IMR-90 (cell line): ENCODE results near the gene GIMD1. TPM values are rescaled to one million over a fixed set of nuclear protein-coding genes. Genes with fewer than 3 reads are reported as not detected.

Experiments
- ATAC-seq: fragments of 200-7000 bp; cut with Tn5 transposase; 2 replicates; pipeline ENCODE4 v1.9.1; 2020; ENCODE audit warnings: low read depth, mild to moderate bottlenecking, moderate library complexity
- BruUV-seq: library from RNA; stranded (reverse); fragments of 400-500 nt; replicated peaks from 2 replicates; lab custom pipeline; 2021; lab: Mats Ljungman, UMichigan
- CTCF ChIA-PET: fragments of 300-600 bp; formaldehyde crosslinking; extraction: SDS; loops from one replicate; lab custom pipeline; 2021; ENCODE audit warnings: antibody characterized with exemption; lab: Yijun Ruan, JAX
- POLR2A ChIA-PET: fragments of 300-600 bp; sonication (Branson Sonifier 250); formaldehyde crosslinking; loops from one replicate; lab custom pipeline; 2022; ENCODE audit warnings: antibody characterized with exemption; ENCODE audit not compliant: unreplicated experiment; lab: Charles Lee
- DNase-seq: peaks from one replicate; pipeline ENCODE4 v3.0.0; 2013
- H2AFZ ChIP-seq: replicated peaks from 2 replicates; pipeline ENCODE3; 2013; ENCODE audit warnings: low read length, mild to moderate bottlenecking; ENCODE audit not compliant: poor library complexity
- H2AK5ac ChIP-seq: 2 replicates; pipeline ENCODE4 v1.6.1; 2013; ENCODE audit warnings: low read depth, low read length, inconsistent platforms
- H2AK9ac ChIP-seq: replicated peaks from 2 replicates; pipeline ENCODE3; 2013; ENCODE audit warnings: mild to moderate bottlenecking, low read depth, low read length, moderate library complexity; ENCODE audit not compliant: poor library complexity
- H2BK120ac ChIP-seq: 2 replicates; pipeline ENCODE4 v1.6.1; 2013; ENCODE audit warnings: low read depth, low read length, inconsistent platforms
- H2BK15ac ChIP-seq: 3 replicates; pipeline ENCODE4 v1.6.1; 2013; ENCODE audit warnings: low read depth, low read length, inconsistent platforms
- H2BK20ac ChIP-seq: 2 replicates; pipeline ENCODE4 v1.6.1; 2013; ENCODE audit warnings: low read depth, mild to moderate bottlenecking, inconsistent platforms, low read length, moderate library complexity
- H2BK5ac ChIP-seq: 2 replicates; pipeline ENCODE4 v1.6.1; 2013; ENCODE audit warnings: mild to moderate bottlenecking, low read depth, low read length, inconsistent platforms; ENCODE audit not compliant: poor library complexity, severe bottlenecking
- H3K14ac ChIP-seq: replicated peaks from 2 replicates; pipeline ENCODE4 v1.6.1; 2013; ENCODE audit warnings: low read depth, low read length, inconsistent platforms
- H3K18ac ChIP-seq: 2 replicates; pipeline ENCODE4 v1.6.1; 2013; ENCODE audit warnings: low read depth, low read length, control low read depth
- H3K23ac ChIP-seq: 2 replicates; pipeline ENCODE4 v1.6.1; 2013; ENCODE audit warnings: low read depth, low read length, inconsistent platforms
- H3K27ac ChIP-seq: 2 replicates; pipeline ENCODE4 v1.5.1; 2013; ENCODE audit warnings: mild to moderate bottlenecking, control low read depth, low read length; ENCODE audit not compliant: insufficient read depth
- H3K27me3 ChIP-seq: 2 replicates; pipeline ENCODE4 v1.6.1; 2013; ENCODE audit warnings: low read length; ENCODE audit not compliant: control insufficient read depth, insufficient read depth
- H3K36me3 ChIP-seq: 2 replicates; pipeline ENCODE4 v1.6.1; 2013; ENCODE audit warnings: low read length, mixed read lengths; ENCODE audit not compliant: control insufficient read depth, insufficient read depth
- H3K4ac ChIP-seq: 2 replicates; pipeline ENCODE4 v1.6.1; 2013; ENCODE audit warnings: low read depth, low read length, inconsistent platforms
- H3K4me1 ChIP-seq: 2 replicates; pipeline ENCODE4 v1.6.1; 2013; ENCODE audit warnings: low read length, mixed read lengths; ENCODE audit not compliant: control insufficient read depth, insufficient read depth
- H3K4me2 ChIP-seq: 2 replicates; pipeline ENCODE4 v1.6.1; 2013; ENCODE audit warnings: low read depth, mild to moderate bottlenecking, control low read depth, low read length, moderate library complexity
- H3K4me3 ChIP-seq: 2 replicates; pipeline ENCODE4 v1.5.1; 2013; ENCODE audit warnings: low read depth, mild to moderate bottlenecking, control low read depth, low read length, moderate library complexity; ENCODE audit not compliant: insufficient read depth
- H3K56ac ChIP-seq: 2 replicates; pipeline ENCODE4 v1.6.1; 2013; ENCODE audit warnings: low read length, inconsistent platforms; ENCODE audit not compliant: insufficient read depth; ENCODE audit errors: extremely low read depth
- H3K79me1 ChIP-seq, 2 experiments: 2 replicates each; pipeline ENCODE4 v1.6.1; 2013; ENCODE audit warnings: low read length in 2 of 2, inconsistent platforms in 1 of 2, low read depth in 1 of 2
- H3K9ac ChIP-seq: 2 replicates; pipeline ENCODE4 v1.6.1; 2013; ENCODE audit warnings: low read depth, low read length, control low read depth
- H3K9me1 ChIP-seq: 2 replicates; pipeline ENCODE4 v1.6.1; 2013; ENCODE audit warnings: low read length, inconsistent platforms; ENCODE audit not compliant: insufficient read depth
- H3K9me3 ChIP-seq: 2 replicates; pipeline ENCODE4 v1.6.1; 2013; ENCODE audit warnings: low read length; ENCODE audit not compliant: control insufficient read depth, insufficient read depth
- H4K20me1 ChIP-seq: 2 replicates; pipeline ENCODE4 v1.6.1; 2013; ENCODE audit warnings: low read length, inconsistent platforms; ENCODE audit not compliant: insufficient read depth
- H4K5ac ChIP-seq: 2 replicates; pipeline ENCODE4 v1.6.1; 2013; ENCODE audit warnings: mild to moderate bottlenecking, low read depth, low read length, control low read depth
- H4K8ac ChIP-seq, 2 experiments: 2 replicates each; pipeline ENCODE4 v1.6.1; 2013; ENCODE audit warnings: low read depth in 2 of 2, low read length in 2 of 2, control low read depth in 1 of 2, inconsistent platforms in 1 of 2
- H4K91ac ChIP-seq: 2 replicates; pipeline ENCODE4 v1.6.1; 2013; ENCODE audit warnings: low read depth, low read length, inconsistent platforms; ENCODE audit not compliant: insufficient read depth
- CHD1 ChIP-seq: IDR thresholded peaks from 2 replicates; pipeline ENCODE4 v1.6.1; 2012; ENCODE audit warnings: low read depth, low read length, improper control_type of control experiment
- POLR2A ChIP-seq: IDR thresholded peaks from 2 replicates; pipeline ENCODE4 v1.6.1; 2012; ENCODE audit warnings: mild to moderate bottlenecking, low read depth, low read length
- WGBS, 2 experiments: methylation state at CpG; one replicate each; pipeline versions ENCODE4 v1.1.5 to v1.1.7; 2013; ENCODE audit warnings: missing lambda C conversion rate in 2 of 2; ENCODE audit not compliant: insufficient read length in 1 of 2; ENCODE audit errors: extremely low coverage in 2 of 2; 5-methylcytosine and 5-hydroxymethylcytosine counted together
- dilution Hi-C: fragments of 300-500 bp; cut with HindIII; formaldehyde crosslinking; loops from one replicate; pipeline ENCODE4 v1.14.3; 2018; ENCODE audit warnings: low sequenced_read_pairs; ENCODE audit not compliant: unreplicated experiment
- in situ Hi-C: fragments of 300-500 bp; cut with MboI; formaldehyde crosslinking; loops from 3 replicates; pipeline ENCODE4 v1.14.3; 2019; ENCODE audit warnings: low sequenced_read_pairs, inconsistent platforms, mixed read lengths
- intact Hi-C: fragments of 100-400 bp; cut with micrococcal nuclease; formaldehyde crosslinking; loops from 2 replicates; pipeline ENCODE4 v1.10.0; 2022
- polyA plus RNA-seq, 3 experiments: library from polyadenylated mRNA; depleted of rRNA; stranded (reverse); fragments of >200 nt; gene quantifications; 2 replicates each; pipeline ENCODE4 v1.2.3, GENCODE V29; 2012; ENCODE audit warnings: low replicate concordance in 1 of 3
- total RNA-seq: library from RNA; depleted of rRNA; stranded (reverse); fragments of >200 nt; gene quantifications from 2 replicates; pipeline ENCODE4 v1.2.3, GENCODE V29; 2012
- TF ChIP-seq, protein P1 (sequence below): fragments of 150-350 bp; IDR thresholded peaks from 2 replicates; pipeline ENCODE4 v1.6.1; 2017; ENCODE audit warnings: mild to moderate bottlenecking, antibody characterized with exemption, low read length, low read depth
- TF ChIP-seq, protein P2 (sequence below): conservative IDR thresholded peaks from 2 replicates; pipeline ENCODE4 v1.5.1; 2012; ENCODE audit warnings: mild to moderate bottlenecking, low read depth, low read length, improper control_type of control experiment

Gene GIMD1
- total and polyA plus RNA-seq, 2 of the 4 experiments (the other 2 are of a cell fraction): 0.07 TPM; not detected in 1

DNA sequence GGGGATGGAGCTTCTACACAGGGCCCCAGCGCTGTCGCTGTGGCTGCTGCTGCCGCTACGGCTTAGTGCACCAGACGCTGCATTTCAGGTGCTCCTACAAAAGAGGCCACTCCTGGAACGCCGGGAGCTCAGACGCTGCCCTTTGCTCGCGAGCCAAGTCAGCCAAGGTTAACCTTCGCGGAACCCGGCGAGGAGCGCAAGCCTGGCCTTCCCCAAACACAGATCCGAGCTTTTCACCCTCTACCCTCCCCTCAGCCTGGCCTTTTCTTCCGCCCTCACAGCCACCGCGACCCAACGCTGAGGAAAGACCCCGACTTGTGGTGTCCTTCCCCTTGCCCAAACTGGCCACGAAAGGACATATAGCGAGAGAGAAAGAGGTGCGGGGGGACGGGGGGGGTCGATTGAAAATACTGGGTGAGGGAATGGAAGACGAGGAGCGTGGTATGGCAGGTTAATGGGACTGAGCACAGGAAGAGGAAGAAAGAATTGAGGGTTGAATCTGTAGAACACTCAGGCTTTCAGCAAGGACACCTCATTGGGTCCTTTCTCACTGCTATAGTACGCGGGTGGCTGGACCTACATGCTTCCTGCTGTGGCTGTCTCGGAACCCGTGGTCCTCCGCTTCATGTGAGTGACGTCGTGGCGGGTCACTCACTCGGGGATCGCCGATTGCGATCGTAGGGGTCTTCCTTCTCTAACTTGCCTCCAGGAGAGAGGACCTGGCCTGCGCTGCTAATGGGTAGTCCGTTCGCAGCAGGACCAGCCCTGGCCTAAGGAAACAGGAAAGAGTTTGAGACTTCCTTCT is 52.4 kb downstream of the GIMD1 start, which contains the start of the genes AIMP1 and TBCK (continued):
- TF ChIP-seq, protein P1, sequence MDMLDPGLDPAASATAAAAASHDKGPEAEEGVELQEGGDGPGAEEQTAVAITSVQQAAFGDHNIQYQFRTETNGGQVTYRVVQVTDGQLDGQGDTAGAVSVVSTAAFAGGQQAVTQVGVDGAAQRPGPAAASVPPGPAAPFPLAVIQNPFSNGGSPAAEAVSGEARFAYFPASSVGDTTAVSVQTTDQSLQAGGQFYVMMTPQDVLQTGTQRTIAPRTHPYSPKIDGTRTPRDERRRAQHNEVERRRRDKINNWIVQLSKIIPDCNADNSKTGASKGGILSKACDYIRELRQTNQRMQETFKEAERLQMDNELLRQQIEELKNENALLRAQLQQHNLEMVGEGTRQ: peak; percentile 52; the same call in 1 of the 2 replicates

DNA sequence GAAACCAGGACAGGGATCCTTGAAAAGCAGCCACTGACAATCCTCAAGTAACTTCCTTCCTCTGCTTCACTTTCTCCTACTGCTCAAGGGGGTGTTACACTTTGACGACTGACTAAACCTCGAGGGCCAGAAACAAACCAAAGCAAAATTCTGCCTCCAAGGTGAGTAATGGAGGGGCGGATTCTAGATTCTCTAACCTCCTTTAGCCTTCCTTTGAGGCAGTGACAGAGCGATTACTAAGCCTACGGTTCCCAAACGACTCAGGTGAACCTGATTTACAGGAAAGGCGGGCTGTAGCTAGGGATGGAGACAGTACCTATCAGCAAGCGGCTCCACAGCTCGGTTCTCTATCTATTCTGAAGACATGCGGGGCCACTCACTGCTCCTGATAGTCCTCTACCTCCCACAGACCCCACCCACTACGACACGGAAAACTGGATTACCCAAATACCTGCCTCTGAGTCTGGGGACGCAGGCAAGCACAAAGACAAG is 53.1 kb downstream of the GIMD1 start:
- POLR2A ChIA-PET: no interaction called here
- Histone ChIP-seq H3K23ac (peak overlapping the region; percentile 94), H2BK20ac (no peak overlapping the region), H4K20me1 (no peaks in the 10 kb centered on the region), H2AK5ac (peak overlapping the region; percentile 84; the same call in 1 of the 2 replicates), H3K9ac (peak overlapping the region; percentile 91), H3K9me1 (no peaks in the 10 kb centered on the region), H4K8ac (peak overlapping the region; percentile 86 to 95), H3K4me2 (peak overlapping the region; percentile 98), H3K4me3 (peak overlapping the region; percentile 70), H3K27me3 (no peaks in the 10 kb centered on the region), H3K4me1 (peaks cover 1% of the 10 kb centered on the region; the same call in 1 of the 2 replicates), H2AK9ac (peak overlapping the region; percentile 99), H4K91ac (peak overlapping the region; percentile 88), H3K27ac (peak overlapping the region; percentile 86), H4K5ac (peak overlapping the region; percentile 79), H3K56ac (peak overlapping the region; percentile 88), H2AFZ (peak overlapping the region; percentile 96), H3K4ac (peak overlapping the region; percentile 95), H2BK15ac (0 out of 3 replicates have a peak overlapping the region, but pooled peaks have one; percentile 2), H2BK5ac (peak overlapping the region; percentile 91), H2BK120ac (no peak overlapping the region), H3K36me3 (no peaks in the 10 kb centered on the region), H3K79me1 (peaks cover 16 to 29% of the 10 kb centered on the region in 2 experiments; a peak in 3 of 4 replicates), H3K18ac (no peak overlapping the region), H3K14ac (peak overlapping the region; percentile 93), H3K9me3 (no peaks in the 10 kb centered on the region)
- WGBS, 2 experiments: no CpG with 5 or more reads among the region's 13 CpGs
- TSS peak; percentile 68 for BruUV-seq
- in situ Hi-C loops (no loop called here), intact Hi-C loops (loop anchor here (5.0 kb wide), 1 partner anchor 48 kb away; no protein-coding TSS in a partner anchor), dilution Hi-C loops (no loop called here)
- TF ChIP-seq POLR2A (peak; percentile 42; the same call in 1 of the 2 replicates), CHD1 (0 out of 2 replicates have a peak, but pooled peaks have one; percentile 69)
- TF ChIP-seq, protein P2, sequence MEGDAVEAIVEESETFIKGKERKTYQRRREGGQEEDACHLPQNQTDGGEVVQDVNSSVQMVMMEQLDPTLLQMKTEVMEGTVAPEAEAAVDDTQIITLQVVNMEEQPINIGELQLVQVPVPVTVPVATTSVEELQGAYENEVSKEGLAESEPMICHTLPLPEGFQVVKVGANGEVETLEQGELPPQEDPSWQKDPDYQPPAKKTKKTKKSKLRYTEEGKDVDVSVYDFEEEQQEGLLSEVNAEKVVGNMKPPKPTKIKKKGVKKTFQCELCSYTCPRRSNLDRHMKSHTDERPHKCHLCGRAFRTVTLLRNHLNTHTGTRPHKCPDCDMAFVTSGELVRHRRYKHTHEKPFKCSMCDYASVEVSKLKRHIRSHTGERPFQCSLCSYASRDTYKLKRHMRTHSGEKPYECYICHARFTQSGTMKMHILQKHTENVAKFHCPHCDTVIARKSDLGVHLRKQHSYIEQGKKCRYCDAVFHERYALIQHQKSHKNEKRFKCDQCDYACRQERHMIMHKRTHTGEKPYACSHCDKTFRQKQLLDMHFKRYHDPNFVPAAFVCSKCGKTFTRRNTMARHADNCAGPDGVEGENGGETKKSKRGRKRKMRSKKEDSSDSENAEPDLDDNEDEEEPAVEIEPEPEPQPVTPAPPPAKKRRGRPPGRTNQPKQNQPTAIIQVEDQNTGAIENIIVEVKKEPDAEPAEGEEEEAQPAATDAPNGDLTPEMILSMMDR: no peak
- no peak for ATAC-seq
- DNase-seq: peak; percentile 34
- CTCF ChIA-PET: interaction anchor here (1.0 to 1.9 kb wide), 2 partner anchors 49 to 53 kb away, joined by 5 to 6 read pairs; no protein-coding TSS in a partner anchor
